ENCODE measurements around the gene LCN9. TPM values are rescaled to one million over a fixed set of nuclear protein-coding genes. Genes with fewer than 3 reads are reported as not detected.

Gene LCN9
- total and polyA plus RNA-seq, 2 of the 4 experiments (the other 2 are of a cell fraction): not detected

DNA sequence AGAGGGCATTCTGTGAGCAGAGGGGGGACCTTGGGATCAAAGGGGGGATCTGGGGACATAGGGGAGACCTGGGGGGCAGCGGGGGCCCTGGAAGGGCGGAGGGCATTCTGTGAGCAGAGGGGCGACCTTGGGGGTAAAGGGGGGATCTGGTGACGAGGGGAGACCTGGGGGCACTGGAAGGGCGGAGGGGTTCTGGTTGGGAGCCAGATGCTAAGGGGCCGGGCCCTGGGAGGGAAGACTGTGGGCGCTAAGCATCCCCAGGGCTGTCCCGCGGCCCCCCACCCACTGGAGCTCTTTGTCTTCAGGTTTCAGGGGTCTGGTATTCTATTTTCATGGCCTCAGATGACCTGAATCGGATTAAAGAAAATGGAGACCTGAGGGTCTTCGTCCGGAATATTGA is 748 bp downstream of the LCN9 start:
- Histone ChIP-seq H3K27me3 (ENCODE audit: control insufficient read depth, insufficient read depth, low read length) (no peaks in the 10 kb centered on the region), H2AFZ (replicated peaks; ENCODE audit: low read length, poor library complexity) (no peak overlapping the region), H2BK15ac (ENCODE audit: low read depth, low read length) (no peak overlapping the region), H4K91ac (ENCODE audit: insufficient read depth, low read depth, low read length) (no peak overlapping the region), H3K27ac (ENCODE audit: insufficient read depth, low read length) (no peak overlapping the region), H3K36me3 (ENCODE audit: control insufficient read depth, insufficient read depth, low read length) (no peaks in the 10 kb centered on the region), H3K4ac (ENCODE audit: low read depth, low read length) (no peak overlapping the region), H2BK120ac (ENCODE audit: low read depth, low read length) (no peak overlapping the region), H3K9ac (ENCODE audit: low read depth, low read length) (no peak overlapping the region), H2AK9ac (replicated peaks; ENCODE audit: low read depth, low read length, poor library complexity) (no peak overlapping the region), H3K4me1 (ENCODE audit: control insufficient read depth, insufficient read depth, low read length) (no peaks in the 10 kb centered on the region), H3K79me1 (ENCODE audit: low read depth in 1 of 2, low read length in 2 of 2) (no peaks in the 10 kb centered on the region), H3K23ac (ENCODE audit: low read depth, low read length) (no peak overlapping the region), H2AK5ac (ENCODE audit: low read depth, low read length) (no peak overlapping the region), H3K56ac (ENCODE audit: extremely low read depth, insufficient read depth, low read length) (no peak overlapping the region), H4K20me1 (ENCODE audit: insufficient read depth, low read length) (no peaks in the 10 kb centered on the region), H4K8ac (ENCODE audit: low read depth in 2 of 2, low read length in 2 of 2) (no peak overlapping the region), H2BK5ac (ENCODE audit: low read depth, low read length, poor library complexity, severe bottlenecking) (no peak overlapping the region), H2BK20ac (ENCODE audit: low read depth, low read length) (no peak overlapping the region), H3K9me3 (ENCODE audit: control insufficient read depth, insufficient read depth, low read length) (no peaks in the 10 kb centered on the region; the same call in 1 of the 2 replicates), H3K14ac (replicated peaks; ENCODE audit: low read depth, low read length) (no peak overlapping the region), H3K4me3 (ENCODE audit: insufficient read depth, low read depth, low read length) (no peak overlapping the region), H3K9me1 (ENCODE audit: insufficient read depth, low read length) (no peaks in the 10 kb centered on the region), H4K5ac (ENCODE audit: low read depth, low read length) (no peak overlapping the region), H3K4me2 (ENCODE audit: low read depth, low read length) (no peak overlapping the region), H3K18ac (ENCODE audit: low read depth, low read length) (no peak overlapping the region)
- dilution Hi-C loops (cut with HindIII; ENCODE audit: low sequenced_read_pairs, unreplicated experiment): no loop called here
- 57% methylated on average over 5 of the region's 12 CpGs; no CpG with 5 or more reads in 1 of the 2 experiments for whole genome bisulfite sequencing, 2 experiments (ENCODE audit: extremely low coverage in 2 of 2, insufficient read length in 1 of 2)
- TF ChIP-seq USF2 (IDR thresholded peaks at IDR 0.05; ENCODE audit: low read depth, low read length): no peak
- TF ChIP-seq MAZ (IDR thresholded peaks at IDR 0.05; ENCODE audit: borderline replicate concordance, low read depth, low read length): no peak
- no peak for TF ChIP-seq SMC3 (IDR thresholded peaks at IDR 0.05; ENCODE audit: low read depth, low read length)
- no peak for TF ChIP-seq NFE2L2 (IDR thresholded peaks at IDR 0.05; ENCODE audit: low read depth, low read length)
- TF ChIP-seq CEBPB (IDR thresholded peaks at IDR 0.05; ENCODE audit: low read depth, low read length): no peak
- no peak for TF ChIP-seq ELK1 (IDR thresholded peaks at IDR 0.05; ENCODE audit: borderline replicate concordance, low read depth, low read length)
- no peak for TF ChIP-seq POLR2A (IDR thresholded peaks at IDR 0.05; ENCODE audit: low read depth, low read length)
- no peak for TF ChIP-seq CHD1 (IDR thresholded peaks at IDR 0.05; ENCODE audit: low read depth, low read length)
- no peak for TF ChIP-seq RCOR1 (IDR thresholded peaks at IDR 0.05; ENCODE audit: insufficient replicate concordance, low read length)
- no peak for TF ChIP-seq MAFK (IDR thresholded peaks at IDR 0.05; ENCODE audit: low read depth, low read length)
- TF ChIP-seq MXI1 (IDR thresholded peaks at IDR 0.05; ENCODE audit: borderline replicate concordance, low read depth, low read length): no peak
- TF ChIP-seq, protein P1, sequence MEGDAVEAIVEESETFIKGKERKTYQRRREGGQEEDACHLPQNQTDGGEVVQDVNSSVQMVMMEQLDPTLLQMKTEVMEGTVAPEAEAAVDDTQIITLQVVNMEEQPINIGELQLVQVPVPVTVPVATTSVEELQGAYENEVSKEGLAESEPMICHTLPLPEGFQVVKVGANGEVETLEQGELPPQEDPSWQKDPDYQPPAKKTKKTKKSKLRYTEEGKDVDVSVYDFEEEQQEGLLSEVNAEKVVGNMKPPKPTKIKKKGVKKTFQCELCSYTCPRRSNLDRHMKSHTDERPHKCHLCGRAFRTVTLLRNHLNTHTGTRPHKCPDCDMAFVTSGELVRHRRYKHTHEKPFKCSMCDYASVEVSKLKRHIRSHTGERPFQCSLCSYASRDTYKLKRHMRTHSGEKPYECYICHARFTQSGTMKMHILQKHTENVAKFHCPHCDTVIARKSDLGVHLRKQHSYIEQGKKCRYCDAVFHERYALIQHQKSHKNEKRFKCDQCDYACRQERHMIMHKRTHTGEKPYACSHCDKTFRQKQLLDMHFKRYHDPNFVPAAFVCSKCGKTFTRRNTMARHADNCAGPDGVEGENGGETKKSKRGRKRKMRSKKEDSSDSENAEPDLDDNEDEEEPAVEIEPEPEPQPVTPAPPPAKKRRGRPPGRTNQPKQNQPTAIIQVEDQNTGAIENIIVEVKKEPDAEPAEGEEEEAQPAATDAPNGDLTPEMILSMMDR (conservative IDR thresholded peaks at IDR 0.05; ENCODE audit: low read depth, low read length): no peak
- no peak for TF ChIP-seq RFX5 (IDR thresholded peaks at IDR 0.05; ENCODE audit: low read depth, low read length)
- no peak for TF ChIP-seq RAD21 (IDR thresholded peaks at IDR 0.05; ENCODE audit: low read length)
- TF ChIP-seq FOS (IDR thresholded peaks at IDR 0.05; ENCODE audit: low read depth, low read length): no peak
- no peak for TF ChIP-seq BHLHE40 (IDR thresholded peaks at IDR 0.05; ENCODE audit: low read depth, low read length)
- ATAC-seq (ENCODE audit: low read depth): no peak
- ChIA-PET POLR2A (ENCODE audit: unreplicated experiment) (no interaction called here), CTCF (no interaction called here)
- BruUV-seq (replicated peaks): no TSS peak
- in situ Hi-C loops (cut with MboI; ENCODE audit: low sequenced_read_pairs): no loop called here
- intact Hi-C loops (cut with micrococcal nuclease): no loop called here
- no peak for DNase-seq
